CD4-positive, CD25-positive, alpha-beta regulatory T cell (primary cell): ENCODE data around the gene RIBC2. TPM values are rescaled to one million over a fixed set of nuclear protein-coding genes. Genes with fewer than 3 reads are reported as not detected.
"Not testable (repeated sequence)": the region's sequence is repeated elsewhere in the genome, so short reads cannot be mapped to it uniquely, and the experiment has no call there.

Experiments
- ATAC-seq, 2 donors: fragments of 150-1000 bp; cut with Tn5 transposase; one replicate each; pipeline ENCODE4 v1.10.0; 2021; ENCODE audit warnings: low read depth in 2 of 2, moderate number of reproducible peaks in 2 of 2, moderate library complexity in 1 of 2
- DNase-seq, 3 donors: peaks; one replicate each; pipeline versions ENCODE4 v3.0.0 to v3.0.0-alpha.2; 2012 to 2022; ENCODE audit warnings: mixed read lengths in 1 of 3
- H3K27ac ChIP-seq: one replicate; pipeline ENCODE4 v1.7.0; 2013; ENCODE audit warnings: mild to moderate bottlenecking, low read length; ENCODE audit not compliant: insufficient read depth, poor library complexity, severe bottlenecking
- H3K27me3 ChIP-seq: one replicate; pipeline ENCODE4 v1.7.0; 2013; ENCODE audit warnings: low read length; ENCODE audit not compliant: control insufficient read depth, insufficient read depth
- H3K36me3 ChIP-seq: one replicate; pipeline ENCODE4 v1.7.0; 2013; ENCODE audit warnings: mild to moderate bottlenecking, low read length, moderate library complexity; ENCODE audit not compliant: control insufficient read depth, insufficient read depth
- H3K4me1 ChIP-seq: 2 replicates; pipeline ENCODE4 v1.7.0; 2013; ENCODE audit warnings: mild to moderate bottlenecking, low read length; ENCODE audit not compliant: insufficient read depth, control insufficient read depth, poor library complexity, severe bottlenecking
- H3K4me3 ChIP-seq: one replicate; pipeline ENCODE4 v1.7.0; 2013; ENCODE audit warnings: low read depth, mild to moderate bottlenecking, low read length, moderate library complexity
- H3K9me3 ChIP-seq, 2 experiments: 1 replicate in 1 of 2; 2 replicates in 1 of 2; pipeline ENCODE4 v1.7.0; 2013; ENCODE audit warnings: low read length in 2 of 2, mild to moderate bottlenecking in 1 of 2, moderate library complexity in 1 of 2; ENCODE audit not compliant: control insufficient read depth in 2 of 2
- H3K27ac Mint-ChIP-seq, 3 donors: one replicate each; pipeline ENCODE4 v1.8.0; 2020 to 2022; ENCODE audit warnings: mild to moderate bottlenecking in 3 of 3, mixed read lengths in 3 of 3, moderate library complexity in 2 of 3
- H3K27me3 Mint-ChIP-seq: one replicate; pipeline ENCODE4 v1.8.0; 2022; ENCODE audit warnings: mild to moderate bottlenecking, mixed read lengths
- H3K36me3 Mint-ChIP-seq: one replicate; pipeline ENCODE4 v1.8.0; 2020; ENCODE audit warnings: mixed read lengths
- H3K4me1 Mint-ChIP-seq, 4 donors: one replicate each; pipeline ENCODE4 v1.8.0; 2020 to 2022; ENCODE audit warnings: mixed read lengths in 4 of 4, mild to moderate bottlenecking in 1 of 4
- H3K4me3 Mint-ChIP-seq, 4 donors: one replicate each; pipeline ENCODE4 v1.8.0; 2020 to 2022; ENCODE audit warnings: mild to moderate bottlenecking in 4 of 4, mixed read lengths in 4 of 4, moderate library complexity in 3 of 4
- H3K9me3 Mint-ChIP-seq, 7 donors: one replicate each; pipeline ENCODE4 v1.8.0; 2020 to 2022; ENCODE audit warnings: mixed read lengths in 7 of 7, mild to moderate bottlenecking in 3 of 7, moderate library complexity in 2 of 7
- polyA plus RNA-seq, 4 donors: library from polyadenylated mRNA; unstranded; fragments of 300-500 nt; fragmentation: Illumina TruSeq; gene quantifications; one replicate each; pipeline ENCODE4 v1.2.3, GENCODE V29; 2021
- total RNA-seq: library from RNA; stranded (reverse); gene quantifications from one replicate; pipeline ENCODE4 v1.2.3, GENCODE V29; 2022

Gene RIBC2
- total RNA-seq (0.67 TPM), polyA plus RNA-seq (under 1 TPM in 1 of 4 donors, not detected in 3; 0.15 TPM)

- Histone ChIP-seq H3K27ac (peak within 1 kb of the TSS; percentile 51), H3K9me3 (no peaks in the 10 kb centered on the region)
Measured at GRCh38 chr22:45413368-45414211, at the start of gene RIBC2, which contains the start of gene SMC1B. RIBC2 (plus strand) TSS chr22:45413693; CDS start chr22:45413887, 194 bp downstream. SMC1B (minus strand) TSS chr22:45413599; CDS start chr22:45413567, 32 bp downstream.

DNA sequence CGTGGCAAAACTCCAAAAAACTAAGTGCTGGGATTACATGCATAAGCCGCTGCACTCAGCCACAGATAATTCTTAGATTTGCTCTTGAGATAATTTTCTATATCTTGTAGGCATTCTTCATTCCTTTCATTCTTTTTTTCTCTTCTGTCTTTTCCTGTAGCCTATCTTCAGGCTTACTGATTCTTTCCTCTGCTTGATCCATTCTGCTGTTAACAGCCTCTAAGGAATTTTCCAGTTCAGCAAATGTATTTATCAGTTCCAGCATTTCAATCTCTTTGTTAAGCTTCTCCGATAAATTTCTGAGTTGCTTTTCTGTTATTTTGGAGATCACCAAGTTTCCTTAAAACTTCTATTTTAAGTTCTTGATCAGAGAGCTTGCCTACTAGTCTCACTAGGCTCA, 46.8 kb upstream of the RIBC2 start:
- no peak overlapping the region for H3K27ac Mint-ChIP-seq
- no peaks in the 10 kb centered on the region for H3K36me3 Mint-ChIP-seq
- DNase-seq (no peak), ATAC-seq (no peak)
- Histone ChIP-seq H3K27me3 (peaks cover 2% of the 10 kb centered on the region), H3K4me3 (no peak overlapping the region), H3K27ac (no peak overlapping the region), H3K4me1 (no peaks in the 10 kb centered on the region), H3K9me3 (peaks cover 9 to 10% of the 10 kb centered on the region in 2 experiments), H3K36me3 (no peaks in the 10 kb centered on the region)
- no peak overlapping the region for H3K4me3 Mint-ChIP-seq
- H3K4me1 Mint-ChIP-seq = no peaks in the 10 kb centered on the region
- H3K27me3 Mint-ChIP-seq = peaks cover 16% of the 10 kb centered on the region
- peaks cover 0 to 9% (median 6%) of the 10 kb centered on the region in 7 donors for H3K9me3 Mint-ChIP-seq

More at GRCh38 chr22:45413368-45414211, at the start of gene RIBC2, which contains the start of gene SMC1B:
- Mint-ChIP-seq H3K27me3 (peaks cover 7% of the 10 kb centered on the region), H3K4me3 (peak within 1 kb of the TSS; percentile 76 to 93 (median 86)), H3K4me1 (peaks cover 0 to 14% (median 6%) of the 10 kb centered on the region in 4 donors), H3K36me3 (no peaks in the 10 kb centered on the region), H3K27ac (peak within 1 kb of the TSS in 2 of 3 donors; percentile 24 to 95), H3K9me3 (peaks cover 0 to 2% (median 0%) of the 10 kb centered on the region in 7 donors)
- peak; percentile 69 to 89 (median 72) for DNase-seq
- peak; percentile 80 to 83 for ATAC-seq
- Histone ChIP-seq H3K4me1 (peaks cover 14% of the 10 kb centered on the region), H3K36me3 (no peaks in the 10 kb centered on the region), H3K4me3 (peak within 1 kb of the TSS; percentile 62), H3K27me3 (no peaks in the 10 kb centered on the region)

DNA sequence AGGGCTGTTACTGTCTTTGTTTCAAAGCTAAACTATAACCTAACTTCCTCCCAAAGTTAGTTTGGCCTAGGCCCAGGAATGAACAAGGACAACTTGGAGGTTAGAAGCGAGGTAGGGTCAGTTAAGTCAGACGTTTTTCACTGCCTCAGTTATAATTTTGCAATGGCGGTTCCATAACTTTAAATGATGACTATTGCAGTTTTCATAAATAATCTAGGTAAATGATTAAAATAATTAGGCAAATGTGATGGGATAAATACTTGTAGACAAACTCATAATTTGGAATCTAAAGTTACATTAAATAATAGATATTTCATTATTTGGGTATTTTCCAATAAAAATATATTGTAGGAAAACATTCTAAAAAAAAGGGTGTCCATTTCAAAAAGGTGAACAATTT, 39.9 kb upstream of the RIBC2 start:
- not testable (repeated sequence) for H3K9me3 ChIP-seq, H3K9me3 Mint-ChIP-seq, H3K27ac Mint-ChIP-seq, H3K27me3 ChIP-seq, ATAC-seq, H3K4me3 ChIP-seq, H3K4me1 Mint-ChIP-seq, DNase-seq, H3K27ac ChIP-seq, H3K4me3 Mint-ChIP-seq, H3K36me3 ChIP-seq, H3K36me3 Mint-ChIP-seq, H3K4me1 ChIP-seq
- H3K27me3 Mint-ChIP-seq = peaks cover 25% of the 10 kb centered on the region

- Mint-ChIP-seq H3K4me3 (no peak overlapping the region), H3K9me3 (peaks cover 0 to 3% (median 0%) of the 10 kb centered on the region in 7 donors), H3K4me1 (peaks cover 0 to 2% (median 0%) of the 10 kb centered on the region in 4 donors), H3K27me3 (peaks cover 34% of the 10 kb centered on the region), H3K27ac (no peak overlapping the region), H3K36me3 (no peaks in the 10 kb centered on the region)
- Histone ChIP-seq H3K4me1 (no peaks in the 10 kb centered on the region), H3K27ac (no peak overlapping the region), H3K27me3 (no peaks in the 10 kb centered on the region), H3K9me3 (no peaks in the 10 kb centered on the region), H3K36me3 (no peaks in the 10 kb centered on the region), H3K4me3 (no peak overlapping the region)
- ATAC-seq (no peak), DNase-seq (no peak)
Measured at GRCh38 chr22:45376009-45376408, 37.5 kb upstream of the RIBC2 start.

GRCh38 chr22:45376703-45377102, 36.8 kb upstream of the RIBC2 start:
- H3K27me3 ChIP-seq = no peaks in the 10 kb centered on the region
- H3K27ac Mint-ChIP-seq = no peak overlapping the region
- no peak overlapping the region for H3K4me3 Mint-ChIP-seq
- DNase-seq (no peak), ATAC-seq (no peak)
- no peaks in the 10 kb centered on the region for H3K36me3 Mint-ChIP-seq
- peaks cover 37% of the 10 kb centered on the region for H3K27me3 Mint-ChIP-seq
- no peaks in the 10 kb centered on the region for H3K9me3 ChIP-seq
- H3K4me1 ChIP-seq = no peaks in the 10 kb centered on the region
- H3K27ac ChIP-seq = no peak overlapping the region
- H3K9me3 Mint-ChIP-seq = peaks cover 0 to 2% (median 0%) of the 10 kb centered on the region in 7 donors
- H3K4me1 Mint-ChIP-seq = peaks cover 0 to 2% (median 0%) of the 10 kb centered on the region in 4 donors
- H3K36me3 ChIP-seq = no peaks in the 10 kb centered on the region
- H3K4me3 ChIP-seq = no peak overlapping the region

GRCh38 chr22:45381348-45381747, 32.1 kb upstream of the RIBC2 start:
- Histone ChIP-seq H3K27me3 (no peaks in the 10 kb centered on the region), H3K4me1 (no peaks in the 10 kb centered on the region), H3K9me3 (no peaks in the 10 kb centered on the region), H3K27ac (no peak overlapping the region), H3K36me3 (no peaks in the 10 kb centered on the region), H3K4me3 (no peak overlapping the region)
- no peak overlapping the region for H3K4me3 Mint-ChIP-seq
- peak overlapping the region in 1 of 3 donors; percentile 49 for H3K27ac Mint-ChIP-seq
- peaks cover 37% of the 10 kb centered on the region for H3K27me3 Mint-ChIP-seq
- no peaks in the 10 kb centered on the region for H3K4me1 Mint-ChIP-seq
- ATAC-seq (no peak), DNase-seq (no peak)
- H3K9me3 Mint-ChIP-seq = no peaks in the 10 kb centered on the region
- H3K36me3 Mint-ChIP-seq = no peaks in the 10 kb centered on the region

- Histone ChIP-seq H3K4me1 (no peaks in the 10 kb centered on the region), H3K4me3 (no peak overlapping the region), H3K27me3 (peaks cover 5% of the 10 kb centered on the region), H3K27ac (no peak overlapping the region), H3K9me3 (no peaks in the 10 kb centered on the region), H3K36me3 (no peaks in the 10 kb centered on the region)
- no peak for DNase-seq
- Mint-ChIP-seq H3K36me3 (no peaks in the 10 kb centered on the region), H3K9me3 (peaks cover 0 to 1% (median 0%) of the 10 kb centered on the region in 7 donors), H3K4me1 (no peaks in the 10 kb centered on the region), H3K4me3 (no peak overlapping the region), H3K27ac (no peak overlapping the region), H3K27me3 (peaks cover 28% of the 10 kb centered on the region)
- ATAC-seq = no peak
Measured at GRCh38 chr22:45389546-45389945, 23.9 kb upstream of the RIBC2 start.
